Fibroblast of gingiva (primary cell): Measurements from ENCODE around the gene RPIA.
"Not testable (repeated sequence)": the region's sequence is repeated elsewhere in the genome, so short reads cannot be mapped to it uniquely, and the experiment has no call there.

Source experiments
- DNase-seq: peaks from one replicate; pipeline ENCODE4 v3.0.0-alpha.2; 2011; ENCODE audit warnings: low read depth

RPIA gene

DNA sequence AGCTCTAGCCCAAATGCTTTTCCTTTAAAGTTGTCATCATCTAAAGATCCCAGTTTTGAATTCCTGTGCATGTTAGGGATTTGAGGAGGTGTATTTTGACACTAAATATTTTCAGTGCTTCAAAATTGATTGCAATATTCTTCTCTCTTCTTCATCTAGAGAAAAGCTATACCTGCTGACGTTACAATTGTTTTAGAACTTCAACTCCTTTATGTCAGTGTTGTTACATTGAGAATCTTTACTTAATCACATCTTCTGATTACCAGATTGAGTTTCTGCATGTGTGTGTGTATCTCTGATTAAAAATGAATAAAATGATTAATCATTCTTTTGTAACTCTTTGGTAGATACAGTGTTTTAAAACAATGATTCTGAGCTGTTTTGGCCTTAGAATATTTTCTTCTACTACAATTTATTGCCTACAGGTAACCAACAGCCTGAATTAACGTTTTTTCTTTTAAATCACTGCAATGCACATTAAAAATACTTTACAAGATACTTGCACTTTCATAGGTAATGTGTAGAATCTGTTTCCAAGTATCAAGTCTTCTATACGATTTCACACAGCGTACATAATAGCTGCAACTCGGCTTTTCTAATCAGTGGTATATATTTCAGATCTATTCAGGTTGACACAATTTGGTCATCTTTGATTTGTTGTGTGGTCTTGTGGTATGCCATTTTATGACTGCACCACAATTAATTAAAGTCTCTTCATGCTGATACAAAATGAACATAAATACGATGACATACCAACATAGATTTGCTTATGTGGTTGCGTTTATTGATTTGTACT, 82.0 kb downstream of the RPIA start:
- DNase-seq: not testable (repeated sequence)

- DNase-seq: not testable (repeated sequence)
Measured at GRCh38 chr2:88789213-88789612, 97.7 kb downstream of the RPIA start.

DNA sequence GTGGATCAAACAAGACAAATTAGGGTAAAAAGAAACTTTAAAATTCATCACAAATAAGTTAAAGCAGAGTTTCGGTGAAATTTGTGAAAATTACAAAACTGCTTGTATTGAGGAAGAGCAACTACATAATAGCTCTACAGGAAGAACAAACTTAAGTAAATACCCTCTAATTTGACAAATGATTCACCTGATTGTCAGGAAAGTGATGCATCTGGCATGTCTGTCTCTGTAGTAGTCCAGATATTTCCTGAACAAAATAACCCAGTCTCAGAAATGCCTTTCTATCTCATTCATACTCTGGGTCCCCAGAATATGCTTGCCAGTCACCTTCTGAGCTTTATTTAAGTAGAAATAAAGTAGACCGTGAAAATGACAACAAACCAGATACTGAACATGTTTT, 104.5 kb downstream of the RPIA start:
- DNase-seq: not testable (repeated sequence)

DNA sequence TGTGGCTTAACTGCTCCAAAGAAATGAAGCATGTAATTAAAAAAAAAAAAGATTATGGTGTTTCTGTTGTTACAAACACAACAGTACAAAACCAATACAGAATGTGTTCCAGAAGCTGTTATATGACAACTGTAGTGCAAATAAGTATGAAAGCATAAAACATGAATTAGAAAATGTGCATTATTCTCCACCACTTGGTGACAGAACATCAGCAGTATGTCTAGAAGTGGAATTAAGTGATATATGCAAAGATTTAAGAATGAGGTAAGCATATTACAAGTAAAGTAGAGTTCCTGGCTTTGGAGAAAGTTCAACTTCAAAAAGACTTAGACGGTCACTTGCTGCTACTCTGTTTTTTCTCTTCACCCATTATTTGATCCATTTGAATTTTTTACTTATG, 105.0 kb downstream of the RPIA start:
- not testable (repeated sequence) for DNase-seq

GRCh38 chr2:88797164-88797563, 105.7 kb downstream of the RPIA start:
- not testable (repeated sequence) for DNase-seq
